ENCODE measurements around the gene LAIR1. TPM values are rescaled to one million over a fixed set of nuclear protein-coding genes. Genes with fewer than 3 reads are reported as not detected.

Gene LAIR1
- under 0.01 TPM in 1 of 2 replicates, not detected in the other for total RNA-seq

DNA sequence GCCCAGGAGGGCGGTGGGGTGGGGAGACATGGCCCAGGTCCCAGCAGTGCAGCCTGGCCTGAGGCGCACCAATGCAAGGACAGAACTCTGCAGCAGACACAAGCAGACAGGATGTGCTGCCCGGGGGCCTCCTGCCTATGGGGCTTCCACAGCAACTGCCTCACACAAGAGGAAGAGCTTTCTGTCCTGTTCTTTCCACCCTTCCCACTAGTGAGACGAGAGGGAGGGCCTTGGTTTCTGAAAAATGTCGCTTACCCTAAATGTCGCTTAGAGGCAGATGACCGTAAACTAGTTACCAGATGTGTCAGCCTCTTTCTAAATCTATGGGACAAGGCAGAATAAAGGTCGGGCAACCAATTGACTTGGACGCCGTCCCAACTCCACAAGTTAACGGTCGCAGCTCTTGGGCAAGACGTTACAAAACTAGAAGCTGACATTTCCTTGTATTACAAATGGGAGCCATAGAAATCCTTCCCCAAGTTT, at the start of gene LAIR1:
Gene LAIR1 (minus strand): TSS at position 157 of the 483 bp plus-strand sequence. CDS start 127 bp downstream, at position 30.

DNA sequence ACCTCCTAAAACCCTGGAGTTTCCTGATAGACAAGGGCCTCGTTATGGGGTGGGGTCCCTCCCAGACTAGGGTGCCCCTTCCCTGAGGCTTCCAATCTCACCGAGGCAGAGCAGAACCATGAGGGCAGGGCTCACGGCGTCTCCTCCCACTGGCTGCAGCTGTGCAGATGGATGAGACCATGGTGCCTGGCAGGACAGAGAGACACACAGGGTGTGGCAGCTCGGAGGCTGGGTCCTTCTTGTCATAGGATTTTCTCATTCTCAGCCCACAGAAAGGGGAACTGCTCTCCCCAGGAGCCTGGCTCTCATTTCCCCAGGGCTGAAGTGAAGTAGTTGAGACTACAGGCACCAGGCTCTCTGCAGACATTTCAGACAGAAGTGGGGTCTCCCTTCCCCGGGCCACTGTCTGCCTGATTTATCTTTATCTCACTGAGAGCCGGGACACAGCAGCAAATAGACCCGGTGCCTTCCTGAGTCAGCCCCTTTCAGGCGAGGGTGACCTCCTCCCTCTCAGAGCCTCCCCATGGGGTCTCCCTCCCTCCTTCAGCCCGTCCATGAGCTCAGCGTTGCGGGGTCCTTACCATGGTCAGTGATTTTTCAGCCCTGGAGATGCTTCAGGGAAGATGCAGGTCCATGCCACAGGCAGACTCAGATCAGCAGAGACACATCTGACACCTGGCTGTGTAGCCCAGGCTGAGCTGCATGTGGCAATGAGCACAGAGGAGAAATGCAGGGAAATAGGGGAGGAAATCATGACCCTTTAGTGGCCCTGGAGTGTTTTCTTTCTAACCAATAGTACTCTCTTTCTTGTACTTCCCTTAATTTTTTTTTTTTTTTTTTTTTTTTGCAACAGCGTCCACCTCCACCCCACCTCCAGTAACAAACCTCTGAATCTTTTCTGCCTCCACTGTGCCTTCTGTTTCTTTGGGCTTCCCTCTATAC, 52.0 kb downstream of the LAIR1 start, which contains the start of gene LILRA5:
Gene LILRA5 (minus strand): TSS at position 731 of the 942 bp plus-strand sequence. CDS start 147 bp downstream, at position 584.

Other genes with a start within 250 kb of the LAIR1 start
- 4.9 and 14.9 TPM in 2 replicates for gene TFPT, start 249.3 kb downstream of the LAIR1 start, total RNA-seq
- 40.3 and 50.6 TPM in 2 replicates for gene PRPF31, start 249.2 kb downstream of the LAIR1 start, total RNA-seq
- 3.4 and 7.5 TPM in 2 replicates for gene CNOT3, start 227.2 kb downstream of the LAIR1 start, total RNA-seq
- 5.5 and 6.7 TPM in 2 replicates for gene LENG1, start 205.2 kb downstream of the LAIR1 start, total RNA-seq
- gene TMC4, start 191.8 kb downstream of the LAIR1 start, total RNA-seq: 32.5 and 38.2 TPM in 2 replicates
- 19.2 and 30.1 TPM in 2 replicates for gene MBOAT7, start 175.4 kb downstream of the LAIR1 start, total RNA-seq
- 118 and 129 TPM in 2 replicates for gene TSEN34, start 173.6 kb downstream of the LAIR1 start, total RNA-seq
- gene RPS9, start 164.1 kb downstream of the LAIR1 start, total RNA-seq: 2,554 and 3,066 TPM in 2 replicates
- not detected in 2 replicates for gene LILRB3, start 141.9 kb downstream of the LAIR1 start, total RNA-seq
- gene LILRA6, start 122.1 kb downstream of the LAIR1 start, total RNA-seq: not detected in 2 replicates
- not detected in 2 replicates for gene LILRB5, start 107.7 kb downstream of the LAIR1 start, total RNA-seq
- gene LILRB2, start 83.8 kb downstream of the LAIR1 start, total RNA-seq: not detected in 2 replicates
- gene LILRA5, start 51.8 kb downstream of the LAIR1 start, total RNA-seq: not detected in 2 replicates
- gene LILRA4, start 25.8 kb downstream of the LAIR1 start, total RNA-seq: not detected in 2 replicates
- not detected in 2 replicates for gene TTYH1, start 50.5 kb upstream of the LAIR1 start, total RNA-seq
- gene LENG8, start 84.3 kb upstream of the LAIR1 start, total RNA-seq: 11.5 and 16.4 TPM in 2 replicates
- 15.4 and 24.5 TPM in 2 replicates for gene LENG9, start 98.8 kb upstream of the LAIR1 start, total RNA-seq
- gene CDC42EP5, start 108.4 kb upstream of the LAIR1 start, total RNA-seq: 24.9 and 84.8 TPM in 2 replicates
- not detected in 2 replicates for gene LAIR2, start 137.9 kb upstream of the LAIR1 start, total RNA-seq
- not detected in 2 replicates for gene LILRA2, start 208.9 kb upstream of the LAIR1 start, total RNA-seq
- not detected in 2 replicates for gene LILRA1, start 228.7 kb upstream of the LAIR1 start, total RNA-seq

All from tracheal epithelial cell (primary cell).